ENCODE results near the gene PLA2G15.
A peak's percentile ranks its signal among the peaks of the same experiment; 100 is the strongest.
"Not testable (repeated sequence)": the region's sequence is repeated elsewhere in the genome, so short reads cannot be mapped to it uniquely, and the experiment has no call there.

Gene PLA2G15

GRCh38 chr16:68281368-68282063, 36.3 kb downstream of the PLA2G15 start:
- DNase-seq = peak; percentile 11

GRCh38 chr16:68282064-68282452, 36.9 kb downstream of the PLA2G15 start:
- DNase-seq = no peak

GRCh38 chr16:68283346-68283745, 38.2 kb downstream of the PLA2G15 start:
- peak; percentile 59 for DNase-seq

GRCh38 chr16:68283801-68284598, 38.8 kb downstream of the PLA2G15 start:
- DNase-seq = peak; percentile 32

- peak; percentile 87 for DNase-seq
These were observed 39.7 kb downstream of the PLA2G15 start for GRCh38 chr16:68284847-68285246.

- DNase-seq = no peak
These were observed 40.5 kb downstream of the PLA2G15 start for GRCh38 chr16:68285683-68286082.

- peak; percentile 80 for DNase-seq
These were observed 41.2 kb downstream of the PLA2G15 start for GRCh38 chr16:68286153-68287074.

- peak; percentile 38 for DNase-seq
These were observed 42.4 kb downstream of the PLA2G15 start for GRCh38 chr16:68287276-68288251.

GRCh38 chr16:68288252-68288650, 43.1 kb downstream of the PLA2G15 start:
- DNase-seq = no peak

GRCh38 chr16:68288796-68289195, 43.6 kb downstream of the PLA2G15 start:
- not testable (repeated sequence) for DNase-seq

GRCh38 chr16:68289202-68289601, 44.0 kb downstream of the PLA2G15 start:
- DNase-seq = no peak

- peak; percentile 89 for DNase-seq
These were observed 44.6 kb downstream of the PLA2G15 start for GRCh38 chr16:68289621-68290329.

- DNase-seq = no peak
These were observed 45.3 kb downstream of the PLA2G15 start for GRCh38 chr16:68290450-68290849.

- DNase-seq = no peak
These were observed 46.1 kb downstream of the PLA2G15 start for GRCh38 chr16:68291227-68291626.

- DNase-seq = no peak
These were observed 47.3 kb downstream of the PLA2G15 start for GRCh38 chr16:68292425-68292824.

- no peak for DNase-seq
These were observed 51.1 kb downstream of the PLA2G15 start for GRCh38 chr16:68296291-68296690.

GRCh38 chr16:68296693-68297092, 51.5 kb downstream of the PLA2G15 start:
- DNase-seq = peak; percentile 30

- DNase-seq = no peak
These were observed 52.7 kb downstream of the PLA2G15 start for GRCh38 chr16:68297908-68298307.

- DNase-seq = no peak
These were observed 53.1 kb downstream of the PLA2G15 start for GRCh38 chr16:68298312-68298711.

- no peak for DNase-seq
These were observed 53.9 kb downstream of the PLA2G15 start for GRCh38 chr16:68298907-68299561.

Data from MV-4-11 (cell line).